ENCODE results near the gene CAPG. TPM values are rescaled to one million over a fixed set of nuclear protein-coding genes. Genes with fewer than 3 reads are reported as not detected.
"Not testable (repeated sequence)": the region's sequence is repeated elsewhere in the genome, so short reads cannot be mapped to it uniquely, and the experiment has no call there.

CAPG gene
- total RNA-seq, 2 donors from 2014 or later = 47.1 to 56.9 TPM

GRCh38 chr2:85441864-85442263 is 31.7 kb upstream of the CAPG start:
- Histone ChIP-seq H3K4me3 (no peak overlapping the region), H3K27me3 (replicated peaks; ENCODE audit: insufficient read depth) (no peaks in the 10 kb centered on the region), H3K9me3 (no peaks in the 10 kb centered on the region), H3K36me3 (no peaks in the 10 kb centered on the region), H3K4me1 (ENCODE audit: control insufficient read depth in 1 of 2, low read depth in 2 of 2) (peaks cover 18 to 33% of the 10 kb centered on the region in 2 donors), H3K27ac (no peak overlapping the region)
- no peak for TF ChIP-seq CTCF (IDR thresholded peaks at IDR 0.05)
- ATAC-seq (ENCODE audit: insufficient number of reproducible peaks, low FRiP score, low read depth) (no peak), DNase-seq (ENCODE audit: low spot score) (no peak)

- no peak overlapping the region for H3K4me3 ChIP-seq
- H3K9me3 ChIP-seq = no peaks in the 10 kb centered on the region
- no peaks in the 10 kb centered on the region for H3K36me3 ChIP-seq
- ATAC-seq (ENCODE audit: insufficient number of reproducible peaks, low FRiP score, low read depth) (no peak), DNase-seq (ENCODE audit: low spot score) (no peak)
- no peaks in the 10 kb centered on the region for H3K27me3 ChIP-seq (replicated peaks; ENCODE audit: insufficient read depth)
- H3K4me1 ChIP-seq (ENCODE audit: control insufficient read depth in 1 of 2, low read depth in 2 of 2) = peaks cover 12 to 29% of the 10 kb centered on the region in 2 donors
- no peak overlapping the region for H3K27ac ChIP-seq
- no peak for TF ChIP-seq CTCF (IDR thresholded peaks at IDR 0.05)
Measured at GRCh38 chr2:85440729-85441128, 30.6 kb upstream of the CAPG start.

- H3K27ac ChIP-seq = no peak overlapping the region
- no peaks in the 10 kb centered on the region for H3K27me3 ChIP-seq (replicated peaks; ENCODE audit: insufficient read depth)
- TF ChIP-seq CTCF (IDR thresholded peaks at IDR 0.05) = no peak
- H3K4me3 ChIP-seq = no peak overlapping the region
- ATAC-seq (ENCODE audit: insufficient number of reproducible peaks, low FRiP score, low read depth) (no peak), DNase-seq (ENCODE audit: low spot score) (no peak)
- no peaks in the 10 kb centered on the region for H3K9me3 ChIP-seq
- H3K36me3 ChIP-seq = no peaks in the 10 kb centered on the region
- peaks cover 12 to 24% of the 10 kb centered on the region in 2 donors for H3K4me1 ChIP-seq (ENCODE audit: control insufficient read depth in 1 of 2, low read depth in 2 of 2)
Measured at GRCh38 chr2:85439986-85440385, 29.8 kb upstream of the CAPG start.

GRCh38 chr2:85439569-85439968 is 29.4 kb upstream of the CAPG start:
- H3K27ac ChIP-seq = not testable (repeated sequence)

GRCh38 chr2:85439025-85439472 is 28.9 kb upstream of the CAPG start:
- TF ChIP-seq CTCF (IDR thresholded peaks at IDR 0.05) = no peak
- no peak overlapping the region for H3K4me3 ChIP-seq
- H3K9me3 ChIP-seq = no peaks in the 10 kb centered on the region
- DNase-seq (ENCODE audit: low spot score) (no peak), ATAC-seq (ENCODE audit: insufficient number of reproducible peaks, low FRiP score, low read depth) (no peak)
- peak overlapping the region; percentile 84 to 90 for H3K27ac ChIP-seq
- no peaks in the 10 kb centered on the region for H3K27me3 ChIP-seq (replicated peaks; ENCODE audit: insufficient read depth)
- H3K36me3 ChIP-seq = no peaks in the 10 kb centered on the region
- peaks cover 12 to 30% of the 10 kb centered on the region in 2 donors for H3K4me1 ChIP-seq (ENCODE audit: control insufficient read depth in 1 of 2, low read depth in 2 of 2)

More at GRCh38 chr2:85439569-85439968, 29.4 kb upstream of the CAPG start:
- not testable (repeated sequence) for H3K36me3 ChIP-seq; H3K9me3 ChIP-seq; DNase-seq (ENCODE audit: low spot score); ATAC-seq (ENCODE audit: insufficient number of reproducible peaks, low FRiP score, low read depth); H3K4me3 ChIP-seq; H3K27me3 ChIP-seq (replicated peaks; ENCODE audit: insufficient read depth)
- H3K4me1 ChIP-seq (ENCODE audit: control insufficient read depth in 1 of 2, low read depth in 2 of 2) = peaks cover 12 to 25% of the 10 kb centered on the region in 2 donors

All from thoracic aorta (tissue), 2 donors.